Ectodermal cell (in vitro differentiated cells): ENCODE results near the gene RANBP10.

Experiments
- H3K27ac ChIP-seq: 2 replicates; pipeline ENCODE4 v1.7.0; 2013; ENCODE audit warnings: mild to moderate bottlenecking, low read depth, low read length; ENCODE audit not compliant: insufficient read depth, poor library complexity, severe bottlenecking
- H3K27me3 ChIP-seq: 2 replicates; pipeline ENCODE4 v1.7.0; 2013; ENCODE audit warnings: mild to moderate bottlenecking, low read length; ENCODE audit not compliant: insufficient read depth, control insufficient read depth, poor library complexity, severe bottlenecking
- H3K36me3 ChIP-seq: one replicate; pipeline ENCODE4 v1.7.0; 2013; ENCODE audit warnings: low read length; ENCODE audit not compliant: control insufficient read depth, insufficient read depth
- H3K4me1 ChIP-seq: one replicate; pipeline ENCODE4 v1.7.0; 2013; ENCODE audit warnings: low read length; ENCODE audit not compliant: control insufficient read depth, insufficient read depth
- H3K4me3 ChIP-seq: 2 replicates; pipeline ENCODE4 v1.7.0; 2013; ENCODE audit warnings: low read depth, low read length, control low read depth; ENCODE audit not compliant: insufficient read depth
- H3K9me3 ChIP-seq: 2 replicates; pipeline ENCODE4 v1.7.0; 2013; ENCODE audit warnings: mild to moderate bottlenecking, low read length, moderate library complexity; ENCODE audit not compliant: control insufficient read depth
- WGBS, 2 experiments: methylation state at CpG; one replicate each; pipeline ENCODE4 v1.1.7; 2013; ENCODE audit warnings: missing lambda C conversion rate in 2 of 2; 5-methylcytosine and 5-hydroxymethylcytosine counted together

The RANBP10 gene

GRCh38 chr16:67718668-67719047 is 87.7 kb downstream of the RANBP10 start:
- WGBS, 2 experiments = 2% methylated on average over 12 to 14 of the region's 14 CpGs
- Histone ChIP-seq H3K36me3 (no peaks in the 10 kb centered on the region), H3K4me3 (peak overlapping the region; percentile 91), H3K4me1 (peaks cover 10% of the 10 kb centered on the region), H3K27me3 (no peaks in the 10 kb centered on the region), H3K9me3 (no peaks in the 10 kb centered on the region), H3K27ac (no peak overlapping the region)

GRCh38 chr16:67716097-67716496 is 90.3 kb downstream of the RANBP10 start:
- WGBS, 2 experiments = 88 to 94% methylated on average over 2 of the region's 2 CpGs
- Histone ChIP-seq H3K27ac (no peak overlapping the region), H3K36me3 (no peaks in the 10 kb centered on the region), H3K27me3 (no peaks in the 10 kb centered on the region), H3K4me1 (peaks cover 10% of the 10 kb centered on the region), H3K4me3 (no peak overlapping the region), H3K9me3 (no peaks in the 10 kb centered on the region)

GRCh38 chr16:67714522-67714921 is 91.8 kb downstream of the RANBP10 start:
- WGBS, 2 experiments = 86 to 100% methylated on average over 1 of the region's 1 CpG
- Histone ChIP-seq H3K4me1 (peaks cover 6% of the 10 kb centered on the region), H3K27me3 (no peaks in the 10 kb centered on the region)

GRCh38 chr16:67713647-67714273 is 92.6 kb downstream of the RANBP10 start:
- Histone ChIP-seq H3K27me3 (no peaks in the 10 kb centered on the region), H3K9me3 (no peaks in the 10 kb centered on the region), H3K4me3 (no peak overlapping the region), H3K36me3 (no peaks in the 10 kb centered on the region), H3K27ac (no peak overlapping the region), H3K4me1 (peaks cover 6% of the 10 kb centered on the region)
- 78 to 79% methylated on average over 5 of the region's 5 CpGs for WGBS, 2 experiments

More at GRCh38 chr16:67714522-67714921, 91.8 kb downstream of the RANBP10 start:
- no peaks in the 10 kb centered on the region for H3K36me3 ChIP-seq
- no peak overlapping the region for H3K4me3 ChIP-seq
- no peak overlapping the region for H3K27ac ChIP-seq
- no peaks in the 10 kb centered on the region for H3K9me3 ChIP-seq

GRCh38 chr16:67710607-67711006 is 95.8 kb downstream of the RANBP10 start:
- Histone ChIP-seq H3K27me3 (no peaks in the 10 kb centered on the region), H3K36me3 (no peaks in the 10 kb centered on the region), H3K4me3 (no peak overlapping the region), H3K27ac (no peak overlapping the region), H3K4me1 (no peaks in the 10 kb centered on the region), H3K9me3 (no peaks in the 10 kb centered on the region)
- WGBS, 2 experiments = 83 to 91% methylated on average over 6 of the region's 6 CpGs

GRCh38 chr16:67709050-67709449 is 97.3 kb downstream of the RANBP10 start:
- no peaks in the 10 kb centered on the region for H3K9me3 ChIP-seq
- no peaks in the 10 kb centered on the region for H3K4me1 ChIP-seq
- H3K4me3 ChIP-seq = no peak overlapping the region
- 88 to 91% methylated on average over 1 of the region's 1 CpG for WGBS, 2 experiments
- H3K36me3 ChIP-seq = no peaks in the 10 kb centered on the region
- H3K27me3 ChIP-seq = no peaks in the 10 kb centered on the region
- H3K27ac ChIP-seq = no peak overlapping the region

- Histone ChIP-seq H3K4me1 (no peaks in the 10 kb centered on the region), H3K9me3 (no peaks in the 10 kb centered on the region), H3K36me3 (no peaks in the 10 kb centered on the region), H3K27ac (no peak overlapping the region), H3K27me3 (no peaks in the 10 kb centered on the region), H3K4me3 (no peak overlapping the region)
- WGBS, 2 experiments = 93% methylated on average over 2 of the region's 2 CpGs
These were observed 98.0 kb downstream of the RANBP10 start for GRCh38 chr16:67708368-67708771.

GRCh38 chr16:67707790-67708189 is 98.6 kb downstream of the RANBP10 start:
- H3K4me1 ChIP-seq = no peaks in the 10 kb centered on the region
- no peak overlapping the region for H3K4me3 ChIP-seq
- no peaks in the 10 kb centered on the region for H3K27me3 ChIP-seq
- no peak overlapping the region for H3K27ac ChIP-seq
- WGBS, 2 experiments = 95 to 96% methylated on average over 4 to 5 of the region's 5 CpGs
- H3K36me3 ChIP-seq = no peaks in the 10 kb centered on the region
- H3K9me3 ChIP-seq = no peaks in the 10 kb centered on the region

- Histone ChIP-seq H3K4me3 (no peak overlapping the region), H3K9me3 (no peaks in the 10 kb centered on the region), H3K4me1 (no peaks in the 10 kb centered on the region), H3K27me3 (no peaks in the 10 kb centered on the region), H3K36me3 (no peaks in the 10 kb centered on the region), H3K27ac (no peak overlapping the region)
- WGBS, 2 experiments = 96% methylated on average over 3 to 4 of the region's 4 CpGs
These were observed 99.2 kb downstream of the RANBP10 start for GRCh38 chr16:67707210-67707609.

GRCh38 chr16:67704110-67704509 is 102.2 kb downstream of the RANBP10 start:
- H3K27me3 ChIP-seq = no peaks in the 10 kb centered on the region
- no peaks in the 10 kb centered on the region for H3K36me3 ChIP-seq
- no peaks in the 10 kb centered on the region for H3K9me3 ChIP-seq
- 93 to 99% methylated on average over 4 of the region's 5 CpGs for WGBS, 2 experiments
- peaks cover 7% of the 10 kb centered on the region for H3K4me1 ChIP-seq
- no peak overlapping the region for H3K27ac ChIP-seq
- H3K4me3 ChIP-seq = no peak overlapping the region

- H3K9me3 ChIP-seq = no peaks in the 10 kb centered on the region
- peaks cover 7% of the 10 kb centered on the region for H3K4me1 ChIP-seq
- H3K27me3 ChIP-seq = no peaks in the 10 kb centered on the region
- H3K4me3 ChIP-seq = no peak overlapping the region
- no peaks in the 10 kb centered on the region for H3K36me3 ChIP-seq
- 89 to 91% methylated on average over 2 of the region's 2 CpGs for WGBS, 2 experiments
- no peak overlapping the region for H3K27ac ChIP-seq
These were observed 102.7 kb downstream of the RANBP10 start for GRCh38 chr16:67703626-67704025.
